AG20443 (cell line): Measurements from ENCODE around the gene UGDH.
"Not testable (repeated sequence)": the region's sequence is repeated elsewhere in the genome, so short reads cannot be mapped to it uniquely, and the experiment has no call there.

ENCODE experiments used
- DNase-seq: peaks from one replicate; pipeline ENCODE4 v3.0.0; 2012; ENCODE audit warnings: low spot score, mixed read lengths

UGDH gene

DNA sequence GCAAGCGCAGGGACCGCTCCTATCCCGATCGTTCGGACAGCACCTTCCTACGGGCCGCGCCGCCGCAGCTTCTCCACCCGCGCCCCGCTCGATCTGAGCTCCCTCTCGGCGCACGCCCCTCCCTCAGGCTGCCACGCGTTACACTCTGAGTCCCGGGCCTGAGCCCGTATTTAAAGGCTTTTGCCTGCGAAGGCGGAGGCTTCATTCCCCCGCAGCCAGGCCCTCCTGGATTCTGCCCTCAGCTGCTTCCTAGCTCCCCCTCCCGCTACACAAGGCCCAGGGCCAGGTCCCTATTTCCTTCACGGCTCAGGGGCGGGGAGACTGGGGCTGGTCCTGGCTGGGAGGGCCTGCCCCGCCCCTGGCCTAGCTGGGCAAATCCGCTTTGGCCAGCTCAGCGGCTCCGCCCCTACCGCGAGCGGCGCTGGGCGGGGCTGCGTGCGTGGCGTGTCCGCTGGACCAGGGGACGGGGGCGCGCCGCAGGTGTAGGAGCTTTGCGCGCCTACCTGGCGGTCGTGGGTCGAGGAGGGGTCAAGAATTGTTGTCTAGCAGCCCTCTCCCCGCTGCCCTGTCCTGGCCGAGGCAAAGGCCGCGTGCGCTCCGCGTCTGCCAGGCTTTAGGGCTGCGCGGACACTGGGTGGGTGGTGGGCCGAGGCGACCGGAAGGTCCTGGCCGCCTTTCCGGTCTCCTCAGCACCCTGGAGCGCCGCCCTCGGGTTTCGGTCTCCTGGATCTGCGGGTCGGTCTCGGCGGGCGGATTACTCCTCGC lies at the start of gene UGDH:
Gene UGDH (minus strand): TSS at position 144 of the 765 bp plus-strand sequence. CDS start 5,927 bp downstream, outside the sequence.
- DNase-seq, result peak; percentile 98

DNA sequence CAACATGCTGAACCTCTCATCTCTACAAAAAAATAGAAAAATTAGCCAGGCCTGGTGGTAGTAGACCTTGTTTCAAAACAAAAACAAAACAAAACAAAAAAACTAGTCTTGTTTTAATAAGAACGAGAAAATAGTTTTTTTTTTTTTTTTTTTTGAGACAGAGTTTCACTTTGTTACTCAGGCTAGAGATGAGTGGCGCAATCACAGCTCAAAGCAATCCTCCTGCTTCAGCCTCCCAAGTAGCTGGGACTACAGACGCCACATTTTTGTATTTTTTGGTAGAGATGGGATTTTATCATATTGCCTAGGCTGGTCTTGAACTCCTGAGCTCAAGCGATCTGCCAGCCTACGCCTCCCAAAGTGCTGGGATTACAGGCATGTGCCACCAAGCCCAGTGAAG lies 47.7 kb upstream of the UGDH start:
- no peak for DNase-seq

DNA sequence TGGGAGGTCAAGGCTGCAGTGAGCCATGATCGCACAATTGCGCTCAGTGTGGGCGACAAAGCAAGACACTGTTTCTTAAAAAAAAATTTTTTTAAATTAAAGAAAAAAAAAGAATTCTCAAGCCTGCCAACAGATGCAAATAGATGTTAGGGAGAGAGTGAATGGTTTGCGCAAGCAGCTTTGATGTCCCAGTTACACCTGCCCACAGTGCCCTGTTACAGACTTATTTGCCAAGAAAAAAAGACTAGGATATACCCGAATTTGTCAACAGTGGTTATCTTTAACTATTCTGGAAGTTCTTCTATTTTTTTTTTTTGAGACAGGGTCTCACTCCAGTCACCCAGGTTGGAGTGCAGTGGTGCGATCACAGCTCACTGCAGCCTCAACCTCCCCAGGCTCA lies 44.3 kb upstream of the UGDH start:
- DNase-seq, result no peak

DNA sequence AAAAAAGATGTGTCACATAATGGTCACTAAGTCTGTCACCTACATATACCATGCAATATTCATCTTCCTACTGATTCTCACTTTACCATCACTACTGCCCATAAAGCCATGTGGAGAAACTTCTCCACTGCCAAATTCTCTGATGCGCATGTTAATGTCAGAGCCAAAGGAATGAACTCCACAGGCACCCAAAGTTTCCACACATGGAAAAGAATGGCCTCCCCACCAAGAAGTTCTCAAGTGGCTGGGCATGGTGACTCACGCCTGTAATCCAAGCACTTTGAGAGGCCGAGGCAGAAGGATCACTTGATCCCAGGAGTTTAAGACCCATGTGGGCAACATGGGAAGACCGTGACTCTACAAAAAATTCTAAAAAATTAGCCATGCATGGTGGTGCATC lies 43.8 kb upstream of the UGDH start:
- DNase-seq, result no peak

GRCh38 chr4:39569209-39569608 lies 42.0 kb upstream of the UGDH start:
- no peak for DNase-seq

GRCh38 chr4:39568805-39569204 lies 41.6 kb upstream of the UGDH start:
- no peak for DNase-seq

- DNase-seq, result peak; percentile 80
Observed at GRCh38 chr4:39565878-39566600, 38.8 kb upstream of the UGDH start.

- no peak for DNase-seq
Observed at GRCh38 chr4:39563346-39563847, 36.2 kb upstream of the UGDH start.

DNA sequence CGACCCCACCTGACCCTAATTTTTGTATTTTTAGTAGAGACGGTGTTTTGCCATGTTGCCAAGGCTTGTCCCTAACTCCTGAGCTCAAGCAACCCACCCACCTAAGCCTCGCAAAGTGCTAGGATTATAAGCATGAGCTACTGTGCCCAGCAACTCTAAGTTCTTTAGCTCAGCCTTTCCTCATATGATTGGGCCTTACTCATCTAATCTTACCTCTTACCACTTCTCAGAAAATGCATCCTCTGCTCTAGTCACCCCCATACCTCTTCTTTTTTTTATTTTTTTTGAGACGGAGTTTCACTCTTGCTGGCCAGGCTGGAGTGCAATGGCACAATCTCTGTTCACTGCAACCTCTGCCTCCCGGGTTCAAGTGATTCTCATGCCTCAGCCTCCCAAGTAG lies 35.6 kb upstream of the UGDH start:
- DNase-seq, result no peak

DNA sequence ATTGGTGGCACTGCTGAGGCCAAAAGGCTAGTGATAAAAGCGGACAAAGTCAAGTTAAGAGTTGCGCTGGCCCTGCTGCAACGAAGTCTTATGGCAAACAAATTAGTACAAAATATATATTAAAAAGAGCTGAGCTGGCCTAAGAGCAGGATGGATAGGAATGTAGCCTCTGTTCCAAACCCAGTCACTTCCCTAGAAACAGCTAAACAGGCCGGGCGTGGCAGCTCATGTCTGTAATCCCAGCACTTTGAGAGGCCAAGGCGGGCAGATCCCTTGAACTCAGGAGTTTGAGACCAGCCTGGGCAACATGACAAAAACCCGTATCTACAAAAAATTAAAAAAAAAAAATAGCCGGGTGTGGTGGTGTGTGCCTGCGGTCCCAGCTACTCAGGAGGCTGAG lies 32.4 kb upstream of the UGDH start:
- DNase-seq, result peak; percentile 18

- no peak for DNase-seq
Observed at GRCh38 chr4:39555472-39555871, 28.2 kb upstream of the UGDH start.

DNA sequence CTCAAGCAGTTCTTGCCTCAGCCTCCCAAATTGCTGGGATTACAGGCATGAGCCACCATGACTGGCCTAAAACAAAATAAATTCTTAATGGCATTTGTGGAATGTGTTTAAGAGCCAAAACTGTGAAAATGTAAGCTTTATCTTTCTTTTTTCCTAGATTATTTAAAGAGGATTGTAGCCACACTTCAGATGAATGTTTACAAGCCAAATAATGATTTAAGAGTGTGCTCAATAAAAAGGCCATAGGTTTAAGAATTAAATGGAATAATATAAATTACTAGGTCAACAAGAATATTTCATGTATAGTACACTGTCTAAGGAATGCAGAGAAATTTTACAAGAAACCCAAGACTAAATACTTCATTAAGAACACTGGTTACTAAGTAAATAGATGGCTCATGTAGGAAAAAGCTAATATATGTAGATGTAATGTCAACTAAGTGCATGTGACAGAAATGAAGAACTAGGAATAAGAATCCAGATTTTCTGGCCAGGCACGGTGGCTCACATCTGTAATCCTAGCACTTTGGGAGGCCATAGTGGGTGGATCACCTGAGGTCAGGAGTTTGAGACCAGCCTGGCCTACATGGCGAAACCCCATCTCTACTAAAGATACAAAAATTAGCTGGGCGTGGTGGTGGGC lies 21.3 kb upstream of the UGDH start:
- no peak for DNase-seq

DNA sequence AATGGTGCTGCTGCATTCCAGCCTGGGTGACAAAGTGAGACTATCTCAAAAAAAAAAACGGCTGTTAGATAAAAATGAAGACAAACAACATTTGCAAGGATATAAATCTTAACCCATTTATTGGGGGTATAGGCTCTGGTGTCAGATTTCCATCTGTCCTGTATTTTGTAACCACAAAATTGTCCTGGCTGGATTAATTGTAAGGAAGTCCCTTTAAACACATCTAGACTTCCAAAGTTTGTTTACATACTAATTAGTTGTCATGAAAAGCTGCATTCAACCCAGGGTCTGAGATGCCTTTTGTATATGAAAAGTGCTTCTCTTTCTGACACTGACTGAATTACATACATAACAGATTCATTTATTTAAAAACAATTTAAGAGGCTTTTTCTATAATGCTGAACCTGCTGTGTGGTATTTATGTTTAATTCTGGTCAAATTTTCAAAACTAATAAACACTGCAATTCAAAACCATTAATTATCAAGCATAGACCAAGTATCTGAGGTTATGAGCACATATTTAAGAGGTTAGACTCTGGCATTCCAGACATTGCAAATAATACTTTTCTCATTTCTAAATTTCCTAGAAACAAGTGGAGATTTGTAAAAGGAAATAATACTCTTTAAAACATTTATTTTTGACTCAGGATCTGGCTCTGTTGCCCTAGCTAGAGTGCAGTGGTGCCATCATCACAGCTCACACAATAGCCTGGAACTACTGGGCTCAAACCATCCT lies 17.5 kb upstream of the UGDH start:
- DNase-seq, result no peak

DNA sequence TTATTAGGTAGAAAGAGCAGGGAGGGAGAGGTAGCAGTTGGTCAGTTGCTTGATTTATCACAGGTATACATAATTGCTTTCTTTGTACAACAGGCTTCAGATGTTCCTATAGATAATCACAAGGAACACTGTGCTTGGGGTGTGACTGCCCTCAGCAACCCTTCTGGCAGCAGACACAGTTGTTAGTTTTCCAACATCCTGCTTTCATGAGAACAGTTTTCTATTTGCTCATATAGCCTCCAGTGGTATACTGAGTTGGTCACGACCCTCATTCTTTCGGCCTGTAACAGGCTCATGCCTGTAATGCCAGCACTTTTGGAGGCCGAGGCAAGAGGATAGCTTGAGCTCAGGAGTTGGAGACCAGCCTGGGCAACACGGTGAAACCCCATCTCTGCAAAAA lies 16.8 kb upstream of the UGDH start:
- DNase-seq, result not testable (repeated sequence)

GRCh38 chr4:39543034-39543433 lies 15.8 kb upstream of the UGDH start:
- DNase-seq, result no peak

- no peak for DNase-seq
Observed at GRCh38 chr4:39542611-39543012, 15.4 kb upstream of the UGDH start.

- no peak for DNase-seq
Observed at GRCh38 chr4:39541987-39542610, 14.9 kb upstream of the UGDH start.

DNA sequence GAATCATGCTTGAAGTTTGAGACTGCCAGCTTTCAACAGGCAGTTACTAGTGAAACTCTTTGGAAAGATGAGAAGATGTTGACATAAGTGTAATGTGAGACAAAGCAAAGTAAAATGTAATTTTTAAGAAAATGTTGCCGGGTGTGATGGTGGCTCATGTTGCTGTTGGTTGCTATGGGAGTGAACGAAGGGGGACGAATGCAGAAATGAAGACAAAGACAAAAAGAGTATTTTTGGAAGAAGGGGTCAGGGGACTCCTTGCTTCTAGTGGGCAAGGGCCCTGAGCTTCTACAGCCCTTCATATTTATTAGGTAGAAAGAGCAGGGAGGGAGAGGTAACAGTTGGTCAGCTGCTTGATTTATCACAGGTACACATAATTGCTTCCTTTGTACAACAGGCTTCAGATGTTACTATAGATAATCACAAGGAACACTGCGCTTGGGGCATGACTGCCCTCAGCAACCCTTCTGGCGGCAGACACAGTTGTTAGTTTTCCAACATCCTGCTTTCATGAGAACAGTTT lies 11.9 kb upstream of the UGDH start:
- DNase-seq, result no peak

DNA sequence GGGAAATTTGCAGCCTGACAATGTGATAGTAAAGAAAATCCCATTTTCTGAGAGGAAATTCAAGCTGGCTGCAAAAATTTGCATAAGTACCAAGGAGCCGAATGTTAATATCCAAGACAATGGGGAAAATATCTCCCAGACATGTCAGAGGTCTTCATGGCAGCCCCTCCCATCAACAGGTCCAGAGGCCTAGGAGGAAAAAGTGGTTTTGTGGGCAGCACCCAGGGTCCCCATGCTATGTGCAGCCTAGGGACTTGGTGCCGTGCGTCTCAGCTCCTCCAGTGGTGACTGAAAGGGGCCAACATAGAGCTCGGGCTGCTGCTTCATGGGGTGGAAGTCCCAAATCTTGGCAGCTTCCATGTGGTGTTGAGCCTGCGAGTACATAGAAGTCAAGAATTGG lies 6.3 kb upstream of the UGDH start:
- DNase-seq, result no peak

DNA sequence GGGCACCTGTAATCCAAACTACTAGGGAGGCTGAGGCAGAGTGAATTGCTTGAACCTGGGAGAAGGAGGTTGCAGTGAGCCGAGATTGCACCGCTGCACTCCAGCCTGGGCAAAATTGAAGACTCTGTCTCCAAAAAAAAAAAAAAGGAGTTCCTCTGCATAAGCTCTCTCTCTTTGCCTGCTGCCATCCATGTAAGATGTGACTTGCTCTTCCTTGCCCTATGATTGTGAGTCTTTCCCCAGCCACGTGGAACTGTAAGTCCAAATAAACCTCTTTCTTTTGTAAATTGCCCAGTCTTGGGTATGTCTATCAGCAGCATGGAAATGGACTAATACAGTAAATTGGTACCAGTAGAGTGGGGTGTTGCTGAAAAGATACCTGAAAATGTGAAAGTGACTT lies 5.0 kb upstream of the UGDH start:
- DNase-seq, result not testable (repeated sequence)

DNA sequence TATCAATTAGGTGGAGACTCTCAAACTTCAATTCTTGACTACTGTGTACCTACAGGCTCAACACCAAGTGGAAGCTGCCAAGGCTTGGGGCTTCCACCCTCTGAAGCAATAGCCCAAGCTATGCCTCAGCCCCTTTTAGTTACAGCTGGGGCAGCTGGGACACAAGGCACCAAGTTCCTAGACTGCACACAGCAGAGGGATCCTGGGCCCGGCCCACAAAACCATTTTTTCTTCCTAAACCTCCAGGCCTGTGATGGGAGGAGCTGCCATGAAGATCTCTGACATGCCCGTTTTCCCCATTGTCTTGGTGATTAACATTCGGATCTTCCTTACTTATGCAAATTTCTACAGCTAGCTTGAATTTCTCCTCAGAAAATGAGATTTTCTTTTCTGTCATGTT lies 3.4 kb upstream of the UGDH start:
- no peak for DNase-seq

DNA sequence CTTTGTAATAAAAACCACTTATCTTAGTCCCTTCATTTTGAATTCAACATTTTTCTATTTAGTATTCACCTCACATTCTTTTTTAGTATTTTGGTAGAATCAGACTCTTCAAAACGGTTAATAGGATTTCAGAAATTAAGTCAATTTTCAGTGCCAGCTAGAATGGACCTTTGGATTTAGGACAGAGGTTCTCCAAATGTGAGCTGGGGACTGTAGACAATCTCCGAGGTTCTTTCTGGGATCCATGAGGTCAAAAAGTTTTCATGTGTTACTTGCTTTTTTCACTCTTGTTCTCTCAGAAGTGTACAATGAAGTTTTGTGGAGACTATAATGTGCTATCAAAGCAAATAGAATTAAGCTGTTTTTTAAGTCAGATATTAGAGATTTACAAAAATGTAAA lies 2.3 kb upstream of the UGDH start:
- DNase-seq, result no peak
